H1 (cell line): ENCODE data around the gene OR4M1. TPM values are rescaled to one million over a fixed set of nuclear protein-coding genes. Genes with fewer than 3 reads are reported as not detected.

ENCODE experiments used
- CEBPB ChIP-seq: IDR thresholded peaks from 2 replicates; pipeline ENCODE4 v1.6.1; 2012; ENCODE audit warnings: low read depth, low read length
- RXRA ChIP-seq: IDR thresholded peaks from 2 replicates; pipeline ENCODE4 v1.6.1; 2011; ENCODE audit warnings: low read depth, mild to moderate bottlenecking, low read length, moderate library complexity; ENCODE audit not compliant: insufficient read depth
- polyA plus RNA-seq, 7 experiments: library from polyadenylated mRNA; depleted of rRNA in 3 of 7; stranded (reverse) in 5 of 7; unstranded in 2 of 7; fragments of >200 nt in 5 of 7; fragments of 200-250 nt in 2 of 7; gene quantifications; 1 replicate in 5 of 7; 2 replicates in 1 of 7; 4 replicates in 1 of 7; pipeline versions ENCODE4 v1.2.1 to v1.2.3, GENCODE V29; 2011 to 2013; ENCODE audit warnings: missing spikeins in 2 of 7, mixed read lengths in 2 of 7
- total RNA-seq: library from RNA; stranded (reverse); fragmentation: NEBNext Ultra II Directional; extraction: Animal tissue kit (Norgen Biotek cat#: 25700); gene quantifications from 2 replicates; pipeline ENCODE4 v1.2.1, GENCODE V29; 2021
- TF ChIP-seq, protein P1 (sequence below): fragments of 300-600 bp; sonication (generic); IDR thresholded peaks from 2 replicates; pipeline ENCODE4 v1.7.1; 2012; ENCODE audit warnings: low read length, moderate library complexity, mild to moderate bottlenecking, inconsistent platforms; ENCODE audit not compliant: insufficient replicate concordance
- TF ChIP-seq, protein P2 (sequence below), 3 experiments: IDR thresholded peaks; 1 replicate in 2 of 3; 2 replicates in 1 of 3; pipeline versions ENCODE4 v1.5.1 to v1.6.1; 2011; ENCODE audit warnings: low read length in 3 of 3, mild to moderate bottlenecking in 3 of 3, inconsistent platforms in 2 of 3, low read depth in 1 of 3, moderate library complexity in 1 of 3; ENCODE audit not compliant: insufficient read depth in 1 of 3; ENCODE audit errors: control extremely low read depth in 1 of 3

OR4M1 gene
- total and polyA plus RNA-seq, 2 of the 8 experiments (the other 6 are each of a cell fraction or from before 2014, with no cell fraction given) = not detected

DNA sequence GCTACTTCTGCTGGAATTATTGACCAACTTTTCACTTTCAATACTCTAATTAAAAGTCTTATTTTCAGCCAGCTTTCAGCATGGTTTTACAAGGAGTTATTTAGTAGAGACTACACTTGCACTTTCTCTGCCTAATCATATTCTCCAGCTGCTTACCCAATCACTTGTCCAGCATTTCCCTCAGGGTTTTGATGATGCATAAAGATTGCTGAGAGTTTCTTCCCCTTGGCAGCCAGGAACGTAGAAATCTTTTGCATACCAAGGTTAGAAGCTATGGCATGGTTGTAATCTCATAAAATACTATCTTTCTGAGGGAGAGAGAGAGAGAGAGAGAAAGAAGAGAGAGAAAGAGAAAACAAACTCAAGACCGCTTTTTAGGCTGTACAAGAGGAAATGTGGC lies 19.1 kb upstream of the OR4M1 start (continued):
- TF ChIP-seq, protein P1, sequence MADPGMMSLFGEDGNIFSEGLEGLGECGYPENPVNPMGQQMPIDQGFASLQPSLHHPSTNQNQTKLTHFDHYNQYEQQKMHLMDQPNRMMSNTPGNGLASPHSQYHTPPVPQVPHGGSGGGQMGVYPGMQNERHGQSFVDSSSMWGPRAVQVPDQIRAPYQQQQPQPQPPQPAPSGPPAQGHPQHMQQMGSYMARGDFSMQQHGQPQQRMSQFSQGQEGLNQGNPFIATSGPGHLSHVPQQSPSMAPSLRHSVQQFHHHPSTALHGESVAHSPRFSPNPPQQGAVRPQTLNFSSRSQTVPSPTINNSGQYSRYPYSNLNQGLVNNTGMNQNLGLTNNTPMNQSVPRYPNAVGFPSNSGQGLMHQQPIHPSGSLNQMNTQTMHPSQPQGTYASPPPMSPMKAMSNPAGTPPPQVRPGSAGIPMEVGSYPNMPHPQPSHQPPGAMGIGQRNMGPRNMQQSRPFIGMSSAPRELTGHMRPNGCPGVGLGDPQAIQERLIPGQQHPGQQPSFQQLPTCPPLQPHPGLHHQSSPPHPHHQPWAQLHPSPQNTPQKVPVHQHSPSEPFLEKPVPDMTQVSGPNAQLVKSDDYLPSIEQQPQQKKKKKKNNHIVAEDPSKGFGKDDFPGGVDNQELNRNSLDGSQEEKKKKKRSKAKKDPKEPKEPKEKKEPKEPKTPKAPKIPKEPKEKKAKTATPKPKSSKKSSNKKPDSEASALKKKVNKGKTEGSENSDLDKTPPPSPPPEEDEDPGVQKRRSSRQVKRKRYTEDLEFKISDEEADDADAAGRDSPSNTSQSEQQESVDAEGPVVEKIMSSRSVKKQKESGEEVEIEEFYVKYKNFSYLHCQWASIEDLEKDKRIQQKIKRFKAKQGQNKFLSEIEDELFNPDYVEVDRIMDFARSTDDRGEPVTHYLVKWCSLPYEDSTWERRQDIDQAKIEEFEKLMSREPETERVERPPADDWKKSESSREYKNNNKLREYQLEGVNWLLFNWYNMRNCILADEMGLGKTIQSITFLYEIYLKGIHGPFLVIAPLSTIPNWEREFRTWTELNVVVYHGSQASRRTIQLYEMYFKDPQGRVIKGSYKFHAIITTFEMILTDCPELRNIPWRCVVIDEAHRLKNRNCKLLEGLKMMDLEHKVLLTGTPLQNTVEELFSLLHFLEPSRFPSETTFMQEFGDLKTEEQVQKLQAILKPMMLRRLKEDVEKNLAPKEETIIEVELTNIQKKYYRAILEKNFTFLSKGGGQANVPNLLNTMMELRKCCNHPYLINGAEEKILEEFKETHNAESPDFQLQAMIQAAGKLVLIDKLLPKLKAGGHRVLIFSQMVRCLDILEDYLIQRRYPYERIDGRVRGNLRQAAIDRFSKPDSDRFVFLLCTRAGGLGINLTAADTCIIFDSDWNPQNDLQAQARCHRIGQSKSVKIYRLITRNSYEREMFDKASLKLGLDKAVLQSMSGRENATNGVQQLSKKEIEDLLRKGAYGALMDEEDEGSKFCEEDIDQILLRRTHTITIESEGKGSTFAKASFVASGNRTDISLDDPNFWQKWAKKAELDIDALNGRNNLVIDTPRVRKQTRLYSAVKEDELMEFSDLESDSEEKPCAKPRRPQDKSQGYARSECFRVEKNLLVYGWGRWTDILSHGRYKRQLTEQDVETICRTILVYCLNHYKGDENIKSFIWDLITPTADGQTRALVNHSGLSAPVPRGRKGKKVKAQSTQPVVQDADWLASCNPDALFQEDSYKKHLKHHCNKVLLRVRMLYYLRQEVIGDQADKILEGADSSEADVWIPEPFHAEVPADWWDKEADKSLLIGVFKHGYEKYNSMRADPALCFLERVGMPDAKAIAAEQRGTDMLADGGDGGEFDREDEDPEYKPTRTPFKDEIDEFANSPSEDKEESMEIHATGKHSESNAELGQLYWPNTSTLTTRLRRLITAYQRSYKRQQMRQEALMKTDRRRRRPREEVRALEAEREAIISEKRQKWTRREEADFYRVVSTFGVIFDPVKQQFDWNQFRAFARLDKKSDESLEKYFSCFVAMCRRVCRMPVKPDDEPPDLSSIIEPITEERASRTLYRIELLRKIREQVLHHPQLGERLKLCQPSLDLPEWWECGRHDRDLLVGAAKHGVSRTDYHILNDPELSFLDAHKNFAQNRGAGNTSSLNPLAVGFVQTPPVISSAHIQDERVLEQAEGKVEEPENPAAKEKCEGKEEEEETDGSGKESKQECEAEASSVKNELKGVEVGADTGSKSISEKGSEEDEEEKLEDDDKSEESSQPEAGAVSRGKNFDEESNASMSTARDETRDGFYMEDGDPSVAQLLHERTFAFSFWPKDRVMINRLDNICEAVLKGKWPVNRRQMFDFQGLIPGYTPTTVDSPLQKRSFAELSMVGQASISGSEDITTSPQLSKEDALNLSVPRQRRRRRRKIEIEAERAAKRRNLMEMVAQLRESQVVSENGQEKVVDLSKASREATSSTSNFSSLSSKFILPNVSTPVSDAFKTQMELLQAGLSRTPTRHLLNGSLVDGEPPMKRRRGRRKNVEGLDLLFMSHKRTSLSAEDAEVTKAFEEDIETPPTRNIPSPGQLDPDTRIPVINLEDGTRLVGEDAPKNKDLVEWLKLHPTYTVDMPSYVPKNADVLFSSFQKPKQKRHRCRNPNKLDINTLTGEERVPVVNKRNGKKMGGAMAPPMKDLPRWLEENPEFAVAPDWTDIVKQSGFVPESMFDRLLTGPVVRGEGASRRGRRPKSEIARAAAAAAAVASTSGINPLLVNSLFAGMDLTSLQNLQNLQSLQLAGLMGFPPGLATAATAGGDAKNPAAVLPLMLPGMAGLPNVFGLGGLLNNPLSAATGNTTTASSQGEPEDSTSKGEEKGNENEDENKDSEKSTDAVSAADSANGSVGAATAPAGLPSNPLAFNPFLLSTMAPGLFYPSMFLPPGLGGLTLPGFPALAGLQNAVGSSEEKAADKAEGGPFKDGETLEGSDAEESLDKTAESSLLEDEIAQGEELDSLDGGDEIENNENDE = no peak
- TF ChIP-seq CEBPB (no peak), RXRA (no peak)
- TF ChIP-seq, protein P2, sequence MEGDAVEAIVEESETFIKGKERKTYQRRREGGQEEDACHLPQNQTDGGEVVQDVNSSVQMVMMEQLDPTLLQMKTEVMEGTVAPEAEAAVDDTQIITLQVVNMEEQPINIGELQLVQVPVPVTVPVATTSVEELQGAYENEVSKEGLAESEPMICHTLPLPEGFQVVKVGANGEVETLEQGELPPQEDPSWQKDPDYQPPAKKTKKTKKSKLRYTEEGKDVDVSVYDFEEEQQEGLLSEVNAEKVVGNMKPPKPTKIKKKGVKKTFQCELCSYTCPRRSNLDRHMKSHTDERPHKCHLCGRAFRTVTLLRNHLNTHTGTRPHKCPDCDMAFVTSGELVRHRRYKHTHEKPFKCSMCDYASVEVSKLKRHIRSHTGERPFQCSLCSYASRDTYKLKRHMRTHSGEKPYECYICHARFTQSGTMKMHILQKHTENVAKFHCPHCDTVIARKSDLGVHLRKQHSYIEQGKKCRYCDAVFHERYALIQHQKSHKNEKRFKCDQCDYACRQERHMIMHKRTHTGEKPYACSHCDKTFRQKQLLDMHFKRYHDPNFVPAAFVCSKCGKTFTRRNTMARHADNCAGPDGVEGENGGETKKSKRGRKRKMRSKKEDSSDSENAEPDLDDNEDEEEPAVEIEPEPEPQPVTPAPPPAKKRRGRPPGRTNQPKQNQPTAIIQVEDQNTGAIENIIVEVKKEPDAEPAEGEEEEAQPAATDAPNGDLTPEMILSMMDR (IDR thresholded peaks at IDR 0.05; ENCODE audit: control extremely low read depth in 1 of 3, insufficient read depth in 1 of 3, low read depth in 1 of 3, low read length in 3 of 3) = no peak
